ENCODE measurements around the gene SMTNL1. TPM values are rescaled to one million over a fixed set of nuclear protein-coding genes. Genes with fewer than 3 reads are reported as not detected.

Gene SMTNL1
- total RNA-seq, 1 experiment from 2014 or later, result not detected

DNA sequence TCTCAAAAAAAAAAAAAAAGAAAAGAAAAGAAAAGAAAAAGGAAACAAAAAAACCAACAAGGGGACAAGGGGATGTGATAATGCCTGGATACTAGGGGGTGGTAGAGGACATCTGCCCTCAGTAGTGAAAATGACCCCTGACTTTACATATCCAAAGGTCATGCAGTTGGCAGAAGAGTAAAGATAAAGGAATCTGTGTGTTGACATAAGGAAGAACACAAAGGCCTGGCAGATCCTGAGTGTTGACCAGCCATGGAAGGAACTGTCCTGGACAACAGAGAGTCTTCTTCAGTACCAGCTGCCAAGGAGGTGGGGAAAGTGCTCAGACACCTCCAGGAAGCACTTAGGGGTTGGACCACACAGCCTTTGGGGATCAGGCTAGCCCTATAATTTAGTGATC lies 34.5 kb upstream of the SMTNL1 start:
- Histone ChIP-seq H3K27me3 (ENCODE audit: insufficient read depth, low read length) (no peaks in the 10 kb centered on the region), H4K8ac (replicated peaks; ENCODE audit: insufficient read length, low read depth, low read length) (no peak overlapping the region), H2AK5ac (ENCODE audit: insufficient read length, low read length) (no peak overlapping the region), H4K91ac (ENCODE audit: insufficient read length, low read depth, low read length) (no peak overlapping the region), H3T11ph (ENCODE audit: low read length) (no peak overlapping the region), H3K79me1 (ENCODE audit: insufficient read depth, low read depth, low read length, poor library complexity, severe bottlenecking) (no peaks in the 10 kb centered on the region), H3K14ac (ENCODE audit: insufficient read depth, low read length) (no peak overlapping the region), H3K23me2 (ENCODE audit: insufficient read length, low read depth, low read length, poor library complexity, severe bottlenecking) (no peaks in the 10 kb centered on the region), H2BK120ac (ENCODE audit: low read depth, low read length, poor library complexity, severe bottlenecking) (no peak overlapping the region), H3K4me1 (ENCODE audit: insufficient read depth, low read length) (peaks cover 5% of the 10 kb centered on the region; the same call in 1 of the 2 replicates), H3K27ac (ENCODE audit: insufficient read length, low read depth, low read length) (no peak overlapping the region), H2BK20ac (ENCODE audit: low read depth, low read length, poor library complexity, severe bottlenecking) (no peak overlapping the region), H3K4ac (ENCODE audit: low read depth, low read length) (no peak overlapping the region), H4K5ac (ENCODE audit: insufficient read length, low read depth, low read length) (no peak overlapping the region), H3K9me3 (ENCODE audit: control insufficient read depth, low read depth, low read length) (no peaks in the 10 kb centered on the region), H3K18ac (ENCODE audit: insufficient read length, low read depth, low read length) (no peak overlapping the region), H2BK12ac (ENCODE audit: insufficient read length, low read depth, low read length) (no peak overlapping the region), H3K4me2 (ENCODE audit: insufficient read depth, insufficient read length, low read length) (no peak overlapping the region), H4K20me1 (ENCODE audit: control insufficient read depth, insufficient read depth, insufficient read length) (no peaks in the 10 kb centered on the region), H3K9ac (ENCODE audit: extremely low read depth, insufficient read length, low read length) (no peak overlapping the region), H2BK5ac (ENCODE audit: insufficient read length, low read length) (no peak overlapping the region), H3K79me2 (ENCODE audit: insufficient read depth, low read length) (no peaks in the 10 kb centered on the region), H2BK15ac (ENCODE audit: low read depth, low read length) (no peak overlapping the region), H3K56ac (ENCODE audit: insufficient read length, low read depth, low read length) (no peak overlapping the region), H2AFZ (ENCODE audit: low read length) (no peak overlapping the region), H3K23ac (ENCODE audit: insufficient read length, low read depth, low read length) (no peak overlapping the region)
- Mint-ChIP-seq H3K27me3 (ENCODE audit: low read depth) (no peaks in the 10 kb centered on the region; the same call in 1 of the 2 replicates), H3K4me3 (no peak overlapping the region), H3K4me1 (peaks cover 28 to 43% of the 10 kb centered on the region in 2 experiments), H3K9me3 (no peaks in the 10 kb centered on the region), H3K27ac (peak overlapping the region in 1 of 3 experiments; percentile 32; a peak in 2 of 7 replicates), H3K36me3 (ENCODE audit: insufficient read depth in 1 of 3, low read depth in 3 of 3) (peaks cover 0 to 14% (median 12%) of the 10 kb centered on the region in 3 experiments; a peak in 4 of 7 replicates)
- no peak for DNase-seq
- TF ChIP-seq, protein P1, sequence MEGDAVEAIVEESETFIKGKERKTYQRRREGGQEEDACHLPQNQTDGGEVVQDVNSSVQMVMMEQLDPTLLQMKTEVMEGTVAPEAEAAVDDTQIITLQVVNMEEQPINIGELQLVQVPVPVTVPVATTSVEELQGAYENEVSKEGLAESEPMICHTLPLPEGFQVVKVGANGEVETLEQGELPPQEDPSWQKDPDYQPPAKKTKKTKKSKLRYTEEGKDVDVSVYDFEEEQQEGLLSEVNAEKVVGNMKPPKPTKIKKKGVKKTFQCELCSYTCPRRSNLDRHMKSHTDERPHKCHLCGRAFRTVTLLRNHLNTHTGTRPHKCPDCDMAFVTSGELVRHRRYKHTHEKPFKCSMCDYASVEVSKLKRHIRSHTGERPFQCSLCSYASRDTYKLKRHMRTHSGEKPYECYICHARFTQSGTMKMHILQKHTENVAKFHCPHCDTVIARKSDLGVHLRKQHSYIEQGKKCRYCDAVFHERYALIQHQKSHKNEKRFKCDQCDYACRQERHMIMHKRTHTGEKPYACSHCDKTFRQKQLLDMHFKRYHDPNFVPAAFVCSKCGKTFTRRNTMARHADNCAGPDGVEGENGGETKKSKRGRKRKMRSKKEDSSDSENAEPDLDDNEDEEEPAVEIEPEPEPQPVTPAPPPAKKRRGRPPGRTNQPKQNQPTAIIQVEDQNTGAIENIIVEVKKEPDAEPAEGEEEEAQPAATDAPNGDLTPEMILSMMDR (conservative IDR thresholded peaks at IDR 0.05), result no peak

Measured in H9 (cell line).